NCI-H2029 treated with DMSO at 0.1 percent for 48 hours (cell line): ENCODE measurements around the gene EMX1.

Experiments used
- DNase-seq: peaks from one replicate; lab custom pipeline; 2025; lab: John Stamatoyannopoulos, UW

Gene EMX1

GRCh38 chr2:72958542-72959385 is 41.4 kb downstream of the EMX1 start:
- no peak for DNase-seq

- no peak for DNase-seq
Measured at GRCh38 chr2:72959554-72959953, 42.2 kb downstream of the EMX1 start.

GRCh38 chr2:72959995-72960981 is 43.0 kb downstream of the EMX1 start:
- no peak for DNase-seq

DNA sequence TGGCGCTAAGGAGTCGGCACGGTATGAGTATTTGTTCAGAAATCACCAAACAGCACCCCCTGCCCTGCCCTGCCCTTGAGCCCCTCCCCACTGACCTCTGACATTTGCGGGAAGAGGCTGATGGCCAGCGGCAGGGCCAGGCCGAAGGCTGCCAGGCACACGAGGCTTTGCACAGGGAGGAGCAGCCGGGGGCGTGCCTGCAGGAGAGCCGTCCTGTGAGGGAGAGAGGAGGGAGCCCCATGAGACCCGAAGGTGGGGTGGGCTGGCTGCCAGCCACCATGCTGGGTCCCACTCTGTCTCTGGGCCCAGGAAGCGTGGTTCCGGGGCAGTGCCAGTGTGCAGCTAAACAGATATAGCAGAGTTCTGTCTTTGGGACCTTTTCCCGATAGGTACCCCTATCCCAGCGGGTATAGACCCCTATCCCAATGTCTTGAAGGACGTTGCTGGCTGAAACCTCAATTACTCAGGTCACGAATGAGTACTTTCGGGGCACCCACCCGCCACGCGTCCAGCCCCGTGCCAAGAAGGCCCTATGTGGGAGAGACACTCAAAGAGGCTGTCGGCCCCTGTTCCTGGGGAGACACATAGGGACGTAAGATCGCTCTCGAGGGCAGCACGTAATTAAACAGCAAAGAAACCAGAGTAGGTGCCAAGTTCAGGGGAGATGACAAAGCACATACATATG is 43.9 kb downstream of the EMX1 start:
- no peak for DNase-seq

DNA sequence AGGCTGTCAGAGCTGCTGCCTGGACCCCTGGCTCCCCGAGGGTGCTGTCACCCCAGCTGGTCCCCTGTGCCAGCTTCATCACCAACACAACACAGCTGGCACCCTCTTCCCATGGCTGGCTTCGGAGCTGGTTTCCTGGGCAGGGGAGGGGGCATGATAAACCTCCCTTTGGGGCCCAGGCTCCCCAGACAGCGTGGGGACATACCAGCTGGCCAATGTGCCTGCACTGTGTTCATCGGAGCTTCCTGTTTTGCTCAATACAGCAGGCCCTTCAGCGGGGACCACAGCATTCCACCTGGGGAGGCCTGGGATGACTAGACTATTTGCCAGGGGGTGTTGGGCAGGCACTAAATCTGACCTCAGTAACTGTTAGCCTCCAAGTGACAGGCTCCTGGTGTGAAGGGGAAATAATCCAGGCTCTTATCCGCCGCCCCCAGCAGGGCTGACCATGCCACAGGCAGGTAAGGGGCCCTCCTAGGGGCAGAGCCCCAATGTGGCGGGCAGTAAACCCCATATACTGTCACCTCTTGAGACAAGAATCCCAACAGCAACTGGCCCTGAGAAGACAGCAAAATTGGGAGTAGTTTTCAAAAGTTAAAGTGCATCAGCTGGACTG is 44.6 kb downstream of the EMX1 start:
- DNase-seq, result no peak

DNA sequence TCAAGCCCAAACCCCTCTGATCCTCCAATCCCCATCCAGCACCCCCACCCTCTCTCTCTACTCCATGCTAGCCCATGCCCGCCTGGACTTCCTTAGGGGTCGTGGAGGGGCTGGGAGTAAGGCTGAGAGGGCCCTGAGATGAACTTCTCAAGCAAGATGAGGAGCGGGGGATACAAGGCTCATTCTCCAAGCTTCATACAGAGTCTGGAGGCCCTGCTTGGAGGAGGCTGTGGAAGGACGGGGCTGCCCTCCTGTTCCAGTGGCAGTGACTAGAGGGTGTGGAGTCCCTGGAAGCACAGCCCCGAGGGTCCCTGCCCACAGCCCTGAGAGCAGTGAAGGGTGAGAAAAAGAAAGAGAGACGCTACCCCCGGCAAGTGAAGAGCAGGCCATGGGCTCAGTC is 45.6 kb downstream of the EMX1 start:
- DNase-seq, result no peak

DNA sequence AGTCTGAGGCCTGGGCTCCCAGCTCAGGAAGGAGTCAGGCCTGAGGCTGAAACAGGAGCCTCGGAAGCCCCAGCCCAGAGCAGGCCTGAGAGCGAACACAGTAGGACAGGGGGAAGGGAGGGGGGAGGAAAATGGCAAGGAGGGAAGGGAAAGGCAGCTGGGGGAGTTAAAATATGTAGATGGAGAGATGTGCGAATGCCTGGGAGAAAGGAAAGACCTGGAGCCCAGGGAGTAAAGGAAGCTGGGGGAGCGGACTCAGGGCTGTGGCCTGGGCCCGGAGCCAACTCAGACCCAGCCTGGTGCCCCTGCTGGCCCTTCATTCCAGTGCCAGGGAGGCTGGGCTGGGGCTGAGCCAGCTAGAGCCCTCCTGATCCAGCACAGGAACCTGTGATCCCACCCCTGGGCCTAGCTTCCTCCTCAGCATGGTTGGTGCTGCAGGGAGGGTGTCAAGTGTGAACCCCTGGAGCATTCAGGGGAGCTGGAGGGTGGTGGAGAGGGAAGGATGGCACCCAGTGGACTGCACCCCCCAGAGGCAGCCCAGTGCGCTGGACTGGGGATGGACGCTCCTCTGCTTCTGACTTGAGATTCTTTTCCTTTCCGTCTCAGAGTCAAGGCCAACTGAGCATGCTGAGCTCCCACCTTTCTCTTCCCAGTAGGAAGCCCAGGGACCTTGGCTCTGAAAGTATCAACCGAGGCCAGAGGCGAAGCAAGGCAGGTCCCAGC is 46.3 kb downstream of the EMX1 start:
- no peak for DNase-seq

GRCh38 chr2:72964146-72964525 is 46.8 kb downstream of the EMX1 start:
- DNase-seq, result no peak

- no peak for DNase-seq
Measured at GRCh38 chr2:72965016-72965415, 47.7 kb downstream of the EMX1 start.

- no peak for DNase-seq
Measured at GRCh38 chr2:72965770-72966450, 48.6 kb downstream of the EMX1 start.

- no peak for DNase-seq
Measured at GRCh38 chr2:72968286-72968685, 51.0 kb downstream of the EMX1 start.

DNA sequence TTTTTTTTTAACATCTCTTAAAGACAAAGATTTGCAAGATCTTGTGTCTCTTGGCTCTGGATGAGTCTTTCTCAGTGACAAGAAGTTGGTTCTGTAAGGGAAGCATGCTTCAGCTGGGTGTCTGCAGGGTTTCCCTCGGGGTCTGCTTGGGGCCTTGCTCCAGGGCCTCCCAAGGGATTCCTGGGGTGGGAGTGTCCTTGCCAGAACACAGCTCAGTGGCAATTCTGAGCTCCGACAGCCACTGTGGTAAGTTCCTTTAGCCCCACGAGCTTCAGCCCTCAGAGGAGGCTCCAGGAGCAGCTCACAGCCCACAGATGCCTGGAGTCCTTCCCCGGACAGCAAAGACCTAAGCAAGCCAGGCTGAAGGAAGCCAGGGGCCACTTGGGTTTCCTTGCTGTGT is 52.4 kb downstream of the EMX1 start:
- DNase-seq, result no peak

GRCh38 chr2:72971036-72971435 is 53.7 kb downstream of the EMX1 start:
- DNase-seq, result no peak

GRCh38 chr2:72972352-72973136 is 55.2 kb downstream of the EMX1 start:
- DNase-seq, result no peak

DNA sequence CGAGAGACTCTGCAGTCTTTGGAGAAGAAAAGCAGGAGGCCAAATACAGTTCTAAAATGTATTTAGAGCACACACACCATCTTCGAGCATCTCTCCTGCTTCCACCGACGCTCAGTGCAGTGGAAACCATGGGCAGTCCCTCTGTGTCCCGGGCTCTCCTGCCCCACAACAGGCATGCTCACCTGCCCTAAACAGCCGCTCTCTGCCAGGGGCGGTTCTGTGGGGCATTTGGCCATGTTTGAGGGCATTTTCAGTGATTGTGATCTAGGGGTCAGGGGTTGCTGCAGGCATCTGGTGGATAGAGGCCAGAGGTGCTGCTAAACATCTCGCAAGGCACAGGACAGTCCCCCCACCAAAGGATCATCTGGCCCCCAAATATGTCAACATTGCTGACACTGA is 55.8 kb downstream of the EMX1 start:
- no peak for DNase-seq

GRCh38 chr2:72973566-72974435 is 56.5 kb downstream of the EMX1 start:
- DNase-seq, result peak; percentile 2

DNA sequence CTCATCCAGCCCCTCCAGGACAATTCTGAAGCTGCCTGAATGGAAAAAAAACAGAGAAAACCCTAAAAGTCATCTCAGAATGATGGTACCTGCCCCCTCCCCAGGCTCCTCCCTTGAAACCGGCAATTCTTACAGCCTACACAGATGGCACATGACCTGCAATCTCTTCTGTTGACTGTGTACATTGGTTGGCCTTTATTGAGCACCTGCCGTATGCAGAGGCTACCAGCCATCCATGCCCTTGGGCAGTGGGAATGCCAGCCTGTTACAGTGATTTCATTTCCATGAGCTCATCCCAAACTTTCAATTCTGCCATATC is 57.1 kb downstream of the EMX1 start:
- no peak for DNase-seq

GRCh38 chr2:72975017-72975416 is 57.7 kb downstream of the EMX1 start:
- DNase-seq, result no peak

GRCh38 chr2:72979896-72980295 is 62.6 kb downstream of the EMX1 start:
- DNase-seq, result no peak
